ENCODE results near the gene ARHGEF7. TPM values are rescaled to one million over a fixed set of nuclear protein-coding genes. Genes with fewer than 3 reads are reported as not detected.
A peak's percentile ranks its signal among the peaks of the same experiment; 100 is the strongest.

Gene ARHGEF7
- polyA plus RNA-seq, 4 donors: 21.6 to 76.4 (median 24.7) TPM

DNA sequence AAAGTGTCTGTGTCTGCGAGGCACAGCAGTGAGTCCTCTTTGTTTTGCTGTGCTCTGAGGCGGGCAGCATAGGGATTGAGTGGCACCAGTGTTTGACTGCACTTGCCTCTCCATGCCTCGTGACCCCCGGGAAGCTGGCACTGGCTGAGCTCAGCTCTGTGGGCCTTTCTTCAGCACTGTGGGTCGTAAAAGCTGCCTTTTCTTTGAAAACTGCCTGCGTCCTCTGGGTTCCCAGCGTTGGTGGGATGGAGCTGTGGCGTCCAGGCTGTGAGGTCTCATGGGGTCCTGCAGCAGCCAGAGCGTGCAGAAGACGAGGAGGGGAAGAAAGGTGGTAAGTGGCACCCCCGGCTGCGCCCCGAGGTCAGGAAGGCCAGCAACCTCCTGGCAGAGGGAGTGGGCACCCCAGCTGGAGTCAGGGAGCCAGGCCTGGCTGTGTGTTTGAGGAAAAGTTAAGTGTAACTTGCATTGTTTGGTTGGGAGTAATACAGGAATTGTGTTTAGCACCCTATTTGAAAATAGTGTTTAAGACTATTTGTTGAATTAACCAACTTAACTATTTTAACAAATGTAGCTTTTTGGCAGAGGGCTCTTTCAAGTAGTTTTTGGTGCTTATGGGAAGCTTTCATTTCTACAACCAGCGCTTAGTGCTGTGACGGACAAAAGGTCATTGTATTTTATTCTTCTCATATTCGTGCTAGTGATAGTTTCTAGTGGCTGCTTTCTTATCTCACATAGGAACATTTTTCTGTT lies 126.1 kb downstream of the ARHGEF7 start:
- FAIRE-seq (no peak), DNase-seq (no peak)
- H3K36me3 ChIP-seq (ENCODE audit: control insufficient read depth in 3 of 3, insufficient read depth in 2 of 3, low read depth in 1 of 3, low read length in 3 of 3): peaks cover 2 to 31% (median 4%) of the 10 kb centered on the region in 3 donors
- H3K9me3 ChIP-seq (ENCODE audit: control insufficient read depth in 2 of 2, insufficient read depth in 1 of 2, low read depth in 1 of 2, low read length in 1 of 2): peaks cover 0 to 2% of the 10 kb centered on the region in 2 donors
- no peaks in the 10 kb centered on the region for H3K27me3 ChIP-seq (ENCODE audit: control insufficient read depth in 3 of 3, insufficient read depth in 3 of 3, low read length in 3 of 3)
- H3K4me3 ChIP-seq (ENCODE audit: low read depth in 1 of 3, low read length in 3 of 3): no peak overlapping the region
- H3K4me1 ChIP-seq (ENCODE audit: control insufficient read depth in 3 of 3, insufficient read depth in 2 of 3, low read depth in 1 of 3, low read length in 2 of 3): no peaks in the 10 kb centered on the region
- H3K27ac ChIP-seq (ENCODE audit: low read depth in 1 of 3, low read length in 2 of 3): no peak overlapping the region
- WGBS, 3 donors: 88 to 93% (median 89%) methylated on average over 16 of the region's 16 CpGs

- no peaks in the 10 kb centered on the region for H3K9me3 ChIP-seq (ENCODE audit: control insufficient read depth in 2 of 2, insufficient read depth in 1 of 2, low read depth in 1 of 2, low read length in 1 of 2)
- peaks cover 2 to 31% (median 2%) of the 10 kb centered on the region in 3 donors for H3K36me3 ChIP-seq (ENCODE audit: control insufficient read depth in 3 of 3, insufficient read depth in 2 of 3, low read depth in 1 of 3, low read length in 3 of 3)
- no peaks in the 10 kb centered on the region for H3K27me3 ChIP-seq (ENCODE audit: control insufficient read depth in 3 of 3, insufficient read depth in 3 of 3, low read length in 3 of 3)
- DNase-seq: no peak
- WGBS, 3 donors: 92 to 94% (median 94%) methylated on average over 11 of the region's 11 CpGs
- no peaks in the 10 kb centered on the region for H3K4me1 ChIP-seq (ENCODE audit: control insufficient read depth in 3 of 3, insufficient read depth in 2 of 3, low read depth in 1 of 3, low read length in 2 of 3)
- no peak overlapping the region for H3K27ac ChIP-seq (ENCODE audit: low read depth in 1 of 3, low read length in 2 of 3)
- no peak for FAIRE-seq
- no peak overlapping the region for H3K4me3 ChIP-seq (ENCODE audit: low read depth in 1 of 3, low read length in 3 of 3)
Observed at GRCh38 chr13:111241862-111242261, 126.8 kb downstream of the ARHGEF7 start.

GRCh38 chr13:111242585-111242984 lies 127.5 kb downstream of the ARHGEF7 start:
- no peaks in the 10 kb centered on the region for H3K27me3 ChIP-seq (ENCODE audit: control insufficient read depth in 3 of 3, insufficient read depth in 3 of 3, low read length in 3 of 3)
- no peak overlapping the region for H3K4me3 ChIP-seq (ENCODE audit: low read depth in 1 of 3, low read length in 3 of 3)
- H3K36me3 ChIP-seq (ENCODE audit: control insufficient read depth in 3 of 3, insufficient read depth in 2 of 3, low read depth in 1 of 3, low read length in 3 of 3): peaks cover 2 to 31% (median 2%) of the 10 kb centered on the region in 3 donors
- H3K4me1 ChIP-seq (ENCODE audit: control insufficient read depth in 3 of 3, insufficient read depth in 2 of 3, low read depth in 1 of 3, low read length in 2 of 3): no peaks in the 10 kb centered on the region
- H3K27ac ChIP-seq (ENCODE audit: low read depth in 1 of 3, low read length in 2 of 3): no peak overlapping the region
- 95 to 97% (median 96%) methylated on average over 8 of the region's 8 CpGs for WGBS, 3 donors
- FAIRE-seq (no peak), DNase-seq (no peak)
- H3K9me3 ChIP-seq (ENCODE audit: control insufficient read depth in 2 of 2, insufficient read depth in 1 of 2, low read depth in 1 of 2, low read length in 1 of 2): no peaks in the 10 kb centered on the region

DNA sequence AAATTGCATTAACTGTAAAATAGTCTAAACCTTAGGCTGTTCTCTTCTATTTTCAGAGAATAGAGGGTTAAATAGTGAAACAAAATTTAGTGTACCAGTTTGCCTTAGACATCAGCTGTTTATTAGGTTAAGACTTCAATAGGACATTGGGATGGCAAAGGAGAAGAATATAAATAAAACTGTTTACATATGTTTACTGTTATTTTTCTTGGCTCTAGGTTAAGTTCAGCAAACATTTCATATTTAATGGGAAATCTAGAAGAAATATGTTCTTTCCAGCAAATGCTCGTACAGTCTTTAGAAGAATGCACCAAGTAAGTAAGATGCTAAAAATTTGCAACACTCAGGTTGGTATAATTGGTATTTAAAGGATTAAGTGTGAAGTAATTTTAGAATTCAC lies 128.9 kb downstream of the ARHGEF7 start:
- WGBS, 3 donors: 91 to 94% (median 94%) methylated on average over 1 of the region's 1 CpG
- DNase-seq (no peak), FAIRE-seq (no peak)
- Histone ChIP-seq H3K4me1 (ENCODE audit: control insufficient read depth in 3 of 3, insufficient read depth in 2 of 3, low read depth in 1 of 3, low read length in 2 of 3) (no peaks in the 10 kb centered on the region), H3K36me3 (ENCODE audit: control insufficient read depth in 3 of 3, insufficient read depth in 2 of 3, low read depth in 1 of 3, low read length in 3 of 3) (peaks cover 2 to 28% (median 5%) of the 10 kb centered on the region in 3 donors), H3K27me3 (ENCODE audit: control insufficient read depth in 3 of 3, insufficient read depth in 3 of 3, low read length in 3 of 3) (no peaks in the 10 kb centered on the region), H3K9me3 (ENCODE audit: control insufficient read depth in 2 of 2, insufficient read depth in 1 of 2, low read depth in 1 of 2, low read length in 1 of 2) (no peaks in the 10 kb centered on the region), H3K4me3 (ENCODE audit: low read depth in 1 of 3, low read length in 3 of 3) (no peak overlapping the region), H3K27ac (ENCODE audit: low read depth in 1 of 3, low read length in 2 of 3) (no peak overlapping the region)

DNA sequence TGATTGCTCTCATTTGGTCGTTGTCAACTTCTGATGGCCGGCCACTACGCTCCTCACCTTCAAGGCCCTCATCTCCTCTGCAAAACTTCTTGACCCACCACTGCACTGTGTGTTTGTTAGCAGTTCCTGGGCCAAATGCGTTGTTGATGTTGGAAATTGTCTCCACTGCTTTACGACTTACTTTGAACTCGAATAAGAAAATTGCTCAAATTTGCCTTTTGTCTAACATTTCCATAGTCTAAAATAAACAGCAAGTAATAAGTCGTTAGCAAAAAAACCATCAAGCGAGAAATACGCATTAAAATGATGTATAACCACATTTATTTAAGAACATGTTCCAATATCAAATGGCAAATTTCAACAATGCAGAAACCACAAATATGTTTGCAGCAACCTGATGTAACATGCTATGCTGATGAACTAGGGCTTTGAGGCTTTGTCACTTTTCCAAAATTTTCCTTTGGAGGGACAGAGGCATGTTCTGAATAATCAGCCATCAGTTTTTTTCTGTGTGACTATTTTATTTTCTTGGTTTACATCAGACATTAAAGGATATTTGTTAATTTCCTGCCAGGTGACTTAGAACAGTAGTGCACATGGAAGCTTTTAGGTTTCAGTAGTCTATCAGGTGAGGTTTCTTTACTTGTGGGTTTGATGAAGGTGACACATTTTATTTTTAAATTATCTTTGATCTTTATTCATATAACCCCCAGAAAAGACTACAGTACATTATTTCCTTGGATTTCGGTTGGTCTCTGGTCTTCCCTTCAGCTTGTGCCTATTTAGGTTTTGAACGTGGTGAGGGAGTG lies 130.7 kb downstream of the ARHGEF7 start:
- FAIRE-seq (no peak), DNase-seq (no peak)
- 87 to 95% (median 93%) methylated on average over 11 of the region's 11 CpGs for WGBS, 3 donors
- Histone ChIP-seq H3K36me3 (ENCODE audit: control insufficient read depth in 3 of 3, insufficient read depth in 2 of 3, low read depth in 1 of 3, low read length in 3 of 3) (peaks cover 2 to 28% (median 5%) of the 10 kb centered on the region in 3 donors), H3K9me3 (ENCODE audit: control insufficient read depth in 2 of 2, insufficient read depth in 1 of 2, low read depth in 1 of 2, low read length in 1 of 2) (no peaks in the 10 kb centered on the region), H3K27me3 (ENCODE audit: control insufficient read depth in 3 of 3, insufficient read depth in 3 of 3, low read length in 3 of 3) (no peaks in the 10 kb centered on the region), H3K4me1 (ENCODE audit: control insufficient read depth in 3 of 3, insufficient read depth in 2 of 3, low read depth in 1 of 3, low read length in 2 of 3) (no peaks in the 10 kb centered on the region), H3K4me3 (ENCODE audit: low read depth in 1 of 3, low read length in 3 of 3) (no peak overlapping the region), H3K27ac (ENCODE audit: low read depth in 1 of 3, low read length in 2 of 3) (no peak overlapping the region)

GRCh38 chr13:111247552-111247951 lies 132.4 kb downstream of the ARHGEF7 start:
- H3K4me3 ChIP-seq (ENCODE audit: low read depth in 1 of 3, low read length in 3 of 3): no peak overlapping the region
- H3K9me3 ChIP-seq (ENCODE audit: control insufficient read depth in 2 of 2, insufficient read depth in 1 of 2, low read depth in 1 of 2, low read length in 1 of 2): no peaks in the 10 kb centered on the region
- peak in 1 of 2 donors; percentile 45 for DNase-seq
- no peak overlapping the region for H3K27ac ChIP-seq (ENCODE audit: low read depth in 1 of 3, low read length in 2 of 3)
- H3K36me3 ChIP-seq (ENCODE audit: control insufficient read depth in 3 of 3, insufficient read depth in 2 of 3, low read depth in 1 of 3, low read length in 3 of 3): peaks cover 2 to 29% (median 6%) of the 10 kb centered on the region in 3 donors
- no peaks in the 10 kb centered on the region for H3K27me3 ChIP-seq (ENCODE audit: control insufficient read depth in 3 of 3, insufficient read depth in 3 of 3, low read length in 3 of 3)
- 74 to 79% (median 75%) methylated on average over 7 of the region's 7 CpGs for WGBS, 3 donors
- H3K4me1 ChIP-seq (ENCODE audit: control insufficient read depth in 3 of 3, insufficient read depth in 2 of 3, low read depth in 1 of 3, low read length in 2 of 3): no peaks in the 10 kb centered on the region
- FAIRE-seq: no peak

DNA sequence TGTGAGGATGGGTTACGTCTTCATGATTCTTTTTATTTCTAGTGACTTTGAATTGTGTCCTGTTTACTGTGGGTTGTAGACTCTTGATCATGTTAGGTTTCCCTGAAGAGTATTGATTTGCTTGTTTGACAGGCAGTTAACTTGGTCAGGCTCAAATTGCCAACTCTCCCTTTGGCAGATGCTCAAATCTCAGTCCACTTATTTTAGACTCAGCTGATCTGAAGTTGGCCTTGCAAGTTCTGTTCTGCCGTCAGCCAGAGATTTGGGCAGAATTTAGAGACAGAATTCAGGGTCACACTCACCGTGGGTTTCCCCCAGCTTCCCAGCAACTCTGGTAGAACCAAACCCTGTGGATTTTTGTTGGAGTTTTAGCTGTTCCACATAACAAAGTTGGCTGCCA lies 133.7 kb downstream of the ARHGEF7 start:
- H3K27me3 ChIP-seq (ENCODE audit: control insufficient read depth in 3 of 3, insufficient read depth in 3 of 3, low read length in 3 of 3): no peaks in the 10 kb centered on the region
- no peak overlapping the region for H3K4me3 ChIP-seq (ENCODE audit: low read depth in 1 of 3, low read length in 3 of 3)
- H3K36me3 ChIP-seq (ENCODE audit: control insufficient read depth in 3 of 3, insufficient read depth in 2 of 3, low read depth in 1 of 3, low read length in 3 of 3): peaks cover 2 to 35% (median 9%) of the 10 kb centered on the region in 3 donors
- WGBS, 3 donors: 83 to 95% (median 84%) methylated on average over 3 of the region's 3 CpGs
- no peak for DNase-seq
- H3K9me3 ChIP-seq (ENCODE audit: control insufficient read depth in 2 of 2, insufficient read depth in 1 of 2, low read depth in 1 of 2, low read length in 1 of 2): peaks cover 0 to 3% of the 10 kb centered on the region in 2 donors
- no peak overlapping the region for H3K27ac ChIP-seq (ENCODE audit: low read depth in 1 of 3, low read length in 2 of 3)
- no peak for FAIRE-seq
- H3K4me1 ChIP-seq (ENCODE audit: control insufficient read depth in 3 of 3, insufficient read depth in 2 of 3, low read depth in 1 of 3, low read length in 2 of 3): no peaks in the 10 kb centered on the region

GRCh38 chr13:111249637-111250360 lies 134.7 kb downstream of the ARHGEF7 start:
- Histone ChIP-seq H3K36me3 (ENCODE audit: control insufficient read depth in 3 of 3, insufficient read depth in 2 of 3, low read depth in 1 of 3, low read length in 3 of 3) (peaks cover 2 to 37% (median 9%) of the 10 kb centered on the region in 3 donors), H3K4me3 (ENCODE audit: low read depth in 1 of 3, low read length in 3 of 3) (no peak overlapping the region), H3K27me3 (ENCODE audit: control insufficient read depth in 3 of 3, insufficient read depth in 3 of 3, low read length in 3 of 3) (no peaks in the 10 kb centered on the region), H3K4me1 (ENCODE audit: control insufficient read depth in 3 of 3, insufficient read depth in 2 of 3, low read depth in 1 of 3, low read length in 2 of 3) (no peaks in the 10 kb centered on the region), H3K27ac (ENCODE audit: low read depth in 1 of 3, low read length in 2 of 3) (no peak overlapping the region), H3K9me3 (ENCODE audit: control insufficient read depth in 2 of 2, insufficient read depth in 1 of 2, low read depth in 1 of 2, low read length in 1 of 2) (peaks cover 0 to 3% of the 10 kb centered on the region in 2 donors)
- 97 to 98% (median 97%) methylated on average over 12 of the region's 12 CpGs for WGBS, 3 donors
- DNase-seq (no peak), FAIRE-seq (no peak)

All from small intestine (tissue), 7 donors.